HepG2 (cell line): ENCODE data around the gene FKBP8. TPM values are rescaled to one million over a fixed set of nuclear protein-coding genes. Genes with fewer than 3 reads are reported as not detected.

ENCODE experiments used
- HNF1A ChIP-seq, 2 experiments: sonication (generic) in 1 of 2; formaldehyde crosslinking in 1 of 2; IDR thresholded peaks; 2 replicates each; pipeline versions ENCODE4 v1.4.0 to v1.6.1; 2016 to 2020; ENCODE audit warnings: borderline replicate concordance in 1 of 2, low read depth in 1 of 2, mild to moderate bottlenecking in 1 of 2, missing genetic modification reagents in 1 of 2
- JUN ChIP-seq: sonication (generic); formaldehyde crosslinking; IDR thresholded peaks from 2 replicates; pipeline ENCODE4 v1.4.0; 2020; ENCODE audit warnings: mild to moderate bottlenecking, missing genetic modification reagents
- MAX ChIP-seq: IDR thresholded peaks from 2 replicates; pipeline ENCODE4 v1.6.1; 2012; ENCODE audit warnings: inconsistent platforms
- MTF1 ChIP-seq: sonication (generic); formaldehyde crosslinking; IDR thresholded peaks from 2 replicates; pipeline ENCODE4 v1.5.0; 2020; ENCODE audit warnings: missing genetic modification reagents
- PHF5A ChIP-seq: IDR thresholded peaks from one replicate; pipeline ENCODE4 v1.6.1; 2018; ENCODE audit warnings: low read depth, missing genetic modification reagents; ENCODE audit not compliant: unreplicated experiment
- SATB2 ChIP-seq: sonication (generic); formaldehyde crosslinking; IDR thresholded peaks from 2 replicates; pipeline ENCODE4 v1.5.0; 2020; ENCODE audit warnings: missing genetic modification reagents
- SIX1 ChIP-seq: sonication (generic); formaldehyde crosslinking; IDR thresholded peaks from 2 replicates; pipeline ENCODE4 v1.4.0; 2020; ENCODE audit warnings: missing genetic modification reagents, borderline replicate concordance
- ZMYM3 ChIP-seq: sonication (generic); formaldehyde crosslinking; IDR thresholded peaks from 2 replicates; pipeline ENCODE4 v1.5.1; 2020; ENCODE audit warnings: mild to moderate bottlenecking, missing genetic modification reagents
- ZNF251 ChIP-seq: sonication (generic); formaldehyde crosslinking; IDR thresholded peaks from 2 replicates; pipeline ENCODE4 v1.9.0; 2021; ENCODE audit warnings: mild to moderate bottlenecking, missing genetic modification reagents
- ZNF318 ChIP-seq: sonication (generic); formaldehyde crosslinking; IDR thresholded peaks from 2 replicates; pipeline ENCODE4 v1.4.0; 2020; ENCODE audit warnings: mild to moderate bottlenecking, missing genetic modification reagents
- ZNF563 ChIP-seq: sonication (generic); formaldehyde crosslinking; IDR thresholded peaks from 2 replicates; pipeline ENCODE4 v1.8.0; 2022; ENCODE audit warnings: mild to moderate bottlenecking, moderate library complexity, missing genetic modification reagents
- ZNF816 ChIP-seq: sonication (generic); formaldehyde crosslinking; IDR thresholded peaks from 2 replicates; pipeline ENCODE4 v1.8.0; 2022; ENCODE audit warnings: missing genetic modification reagents, mild to moderate bottlenecking, borderline replicate concordance
- polyA plus RNA-seq, 8 experiments: library from polyadenylated mRNA; depleted of rRNA in 3 of 8; stranded (reverse) in 7 of 8; unstranded in 1 of 8; fragments of >200 nt; fragmentation: Illumina TruSeq in 4 of 8; extraction: Trizol in 4 of 8; gene quantifications; 2 replicates each; pipeline versions ENCODE4 v1.2.1 to v1.2.3, GENCODE V29; 2011 to 2016; ENCODE audit warnings: low read depth in 4 of 8, missing spikeins in 1 of 8, mixed read lengths in 1 of 8; ENCODE audit not compliant: insufficient read depth in 1 of 8
- total RNA-seq, 5 experiments: library from RNA; depleted of rRNA; stranded (reverse); fragments of >200 nt; fragmentation: Illumina TruSeq; extraction: Trizol; gene quantifications; 2 replicates each; pipeline ENCODE4 v1.2.3, GENCODE V29; 2016; ENCODE audit warnings: low read depth in 1 of 5
- TF ChIP-seq, protein P1 (sequence below): sonication (generic); formaldehyde crosslinking; conservative IDR thresholded peaks from 2 replicates; pipeline ENCODE4 v1.5.0; 2020; ENCODE audit warnings: missing genetic modification reagents

Gene FKBP8
- total and polyA plus RNA-seq, 2 of the 13 experiments (the other 11 are each of a cell fraction or from before 2014, with no cell fraction given), result 81.7 to 93.9 TPM

DNA sequence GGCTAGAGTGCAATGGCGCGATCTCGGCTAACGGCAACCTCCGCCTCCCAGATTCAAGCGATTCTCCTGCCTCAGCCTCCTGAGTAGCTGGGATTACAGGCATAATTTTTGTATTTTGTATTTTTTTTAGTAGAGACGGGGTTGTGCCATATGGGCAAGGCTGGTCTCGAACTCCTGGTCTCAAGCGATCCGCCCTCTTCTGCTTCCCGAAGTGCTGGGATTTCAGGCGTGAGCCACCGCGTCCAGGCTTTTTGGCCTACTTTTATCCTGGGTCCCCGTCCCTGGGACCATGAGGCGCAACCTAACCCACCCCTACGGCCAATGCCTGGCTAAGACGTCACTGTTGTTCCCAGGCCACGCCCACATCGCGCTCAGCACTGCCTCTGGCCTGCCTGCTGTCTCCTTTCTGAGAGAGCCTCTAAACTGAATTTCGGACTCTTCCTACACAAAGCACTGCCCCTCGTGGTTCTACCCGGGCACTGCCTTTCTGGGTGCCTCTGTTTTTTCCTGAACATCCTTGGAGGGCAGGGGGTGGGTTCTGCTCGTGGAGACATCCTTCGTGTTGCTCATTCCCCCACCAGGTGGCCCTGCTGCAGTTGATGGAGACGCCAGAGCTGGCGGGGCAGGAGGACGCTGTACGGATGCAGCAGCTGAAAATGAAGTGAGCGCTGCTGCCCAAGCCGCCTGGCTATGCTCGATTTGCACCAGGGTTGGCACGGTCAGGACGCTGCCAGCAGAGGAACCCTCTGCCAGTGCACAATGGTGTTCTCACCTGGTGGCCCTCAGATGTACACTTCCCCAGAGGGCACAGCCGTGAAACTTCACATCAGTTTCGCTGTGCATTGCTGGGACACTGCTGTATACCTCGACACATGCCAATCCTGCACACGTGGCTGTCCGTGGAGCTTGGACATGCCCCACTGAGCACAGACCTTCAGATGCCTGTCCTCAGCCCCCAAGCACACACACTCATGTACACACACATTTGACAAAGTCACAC, 47.2 kb upstream of the FKBP8 start (continued):
- no peak for TF ChIP-seq ZNF318 (CRISPR knock-in tag)
- TF ChIP-seq, protein P1, sequence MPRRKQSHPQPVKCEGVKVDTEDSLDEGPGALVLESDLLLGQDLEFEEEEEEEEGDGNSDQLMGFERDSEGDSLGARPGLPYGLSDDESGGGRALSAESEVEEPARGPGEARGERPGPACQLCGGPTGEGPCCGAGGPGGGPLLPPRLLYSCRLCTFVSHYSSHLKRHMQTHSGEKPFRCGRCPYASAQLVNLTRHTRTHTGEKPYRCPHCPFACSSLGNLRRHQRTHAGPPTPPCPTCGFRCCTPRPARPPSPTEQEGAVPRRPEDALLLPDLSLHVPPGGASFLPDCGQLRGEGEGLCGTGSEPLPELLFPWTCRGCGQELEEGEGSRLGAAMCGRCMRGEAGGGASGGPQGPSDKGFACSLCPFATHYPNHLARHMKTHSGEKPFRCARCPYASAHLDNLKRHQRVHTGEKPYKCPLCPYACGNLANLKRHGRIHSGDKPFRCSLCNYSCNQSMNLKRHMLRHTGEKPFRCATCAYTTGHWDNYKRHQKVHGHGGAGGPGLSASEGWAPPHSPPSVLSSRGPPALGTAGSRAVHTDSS, result no peak
- no peak for TF ChIP-seq ZNF251
- TF ChIP-seq ZNF563 (CRISPR knock-in tag), result no peak
- TF ChIP-seq MAX, result peak; percentile 29; the same call in 1 of the 2 replicates
- no peak for TF ChIP-seq SATB2 (CRISPR knock-in tag)
- TF ChIP-seq SIX1 (CRISPR knock-in tag), result no peak
- TF ChIP-seq HNF1A (IDR thresholded peaks at IDR 0.05; ENCODE audit: low read depth), result no peak
- TF ChIP-seq HNF1A (CRISPR knock-in tag; IDR thresholded peaks at IDR 0.05; ENCODE audit: borderline replicate concordance), result peak; percentile 23; the same call in 1 of the 2 replicates
- TF ChIP-seq MTF1 (CRISPR knock-in tag), result no peak
- TF ChIP-seq PHF5A (CRISPR knock-in tag), result no peak
- TF ChIP-seq ZMYM3 (CRISPR knock-in tag), result no peak
- TF ChIP-seq ZNF816 (CRISPR knock-in tag), result no peak
- TF ChIP-seq JUN (CRISPR knock-in tag), result no peak
